22Rv1 (cell line): ENCODE data around the gene RARA.

Experiments
- H3K27ac ChIP-seq: fragments of 450-650 bp; 2 replicates; pipeline ENCODE4 v1.5.1; 2017
- ZFX ChIP-seq: fragments of 450-650 bp; IDR thresholded peaks from 2 replicates; pipeline ENCODE4 v1.6.1; 2017; ENCODE audit warnings: antibody characterized with exemption, borderline replicate concordance
- TF ChIP-seq, protein P1 (sequence below): fragments of 450-650 bp; IDR thresholded peaks from 2 replicates; pipeline ENCODE4 v1.5.1; 2017; ENCODE audit warnings: mild to moderate bottlenecking

RARA gene

DNA sequence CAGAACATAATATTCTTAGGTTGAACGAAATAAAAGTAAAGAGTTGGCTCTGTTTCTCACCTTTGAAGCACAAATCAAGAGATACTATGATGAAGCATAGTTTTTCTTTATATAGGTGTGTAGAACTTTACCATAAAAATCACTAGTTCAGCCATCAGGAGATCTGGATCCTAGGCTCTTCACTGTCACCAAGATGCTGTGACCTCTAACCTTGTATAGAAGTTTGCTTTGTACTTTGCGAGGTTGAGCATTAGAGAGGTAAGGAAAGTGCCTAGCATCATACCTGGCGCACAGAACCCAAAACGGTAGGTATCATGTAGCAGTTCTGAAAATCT lies 21.9 kb upstream of the RARA start:
- H3K27ac ChIP-seq = peak overlapping the region; percentile 94
- no peak for TF ChIP-seq ZFX
- TF ChIP-seq, protein P1, sequence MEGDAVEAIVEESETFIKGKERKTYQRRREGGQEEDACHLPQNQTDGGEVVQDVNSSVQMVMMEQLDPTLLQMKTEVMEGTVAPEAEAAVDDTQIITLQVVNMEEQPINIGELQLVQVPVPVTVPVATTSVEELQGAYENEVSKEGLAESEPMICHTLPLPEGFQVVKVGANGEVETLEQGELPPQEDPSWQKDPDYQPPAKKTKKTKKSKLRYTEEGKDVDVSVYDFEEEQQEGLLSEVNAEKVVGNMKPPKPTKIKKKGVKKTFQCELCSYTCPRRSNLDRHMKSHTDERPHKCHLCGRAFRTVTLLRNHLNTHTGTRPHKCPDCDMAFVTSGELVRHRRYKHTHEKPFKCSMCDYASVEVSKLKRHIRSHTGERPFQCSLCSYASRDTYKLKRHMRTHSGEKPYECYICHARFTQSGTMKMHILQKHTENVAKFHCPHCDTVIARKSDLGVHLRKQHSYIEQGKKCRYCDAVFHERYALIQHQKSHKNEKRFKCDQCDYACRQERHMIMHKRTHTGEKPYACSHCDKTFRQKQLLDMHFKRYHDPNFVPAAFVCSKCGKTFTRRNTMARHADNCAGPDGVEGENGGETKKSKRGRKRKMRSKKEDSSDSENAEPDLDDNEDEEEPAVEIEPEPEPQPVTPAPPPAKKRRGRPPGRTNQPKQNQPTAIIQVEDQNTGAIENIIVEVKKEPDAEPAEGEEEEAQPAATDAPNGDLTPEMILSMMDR = no peak

DNA sequence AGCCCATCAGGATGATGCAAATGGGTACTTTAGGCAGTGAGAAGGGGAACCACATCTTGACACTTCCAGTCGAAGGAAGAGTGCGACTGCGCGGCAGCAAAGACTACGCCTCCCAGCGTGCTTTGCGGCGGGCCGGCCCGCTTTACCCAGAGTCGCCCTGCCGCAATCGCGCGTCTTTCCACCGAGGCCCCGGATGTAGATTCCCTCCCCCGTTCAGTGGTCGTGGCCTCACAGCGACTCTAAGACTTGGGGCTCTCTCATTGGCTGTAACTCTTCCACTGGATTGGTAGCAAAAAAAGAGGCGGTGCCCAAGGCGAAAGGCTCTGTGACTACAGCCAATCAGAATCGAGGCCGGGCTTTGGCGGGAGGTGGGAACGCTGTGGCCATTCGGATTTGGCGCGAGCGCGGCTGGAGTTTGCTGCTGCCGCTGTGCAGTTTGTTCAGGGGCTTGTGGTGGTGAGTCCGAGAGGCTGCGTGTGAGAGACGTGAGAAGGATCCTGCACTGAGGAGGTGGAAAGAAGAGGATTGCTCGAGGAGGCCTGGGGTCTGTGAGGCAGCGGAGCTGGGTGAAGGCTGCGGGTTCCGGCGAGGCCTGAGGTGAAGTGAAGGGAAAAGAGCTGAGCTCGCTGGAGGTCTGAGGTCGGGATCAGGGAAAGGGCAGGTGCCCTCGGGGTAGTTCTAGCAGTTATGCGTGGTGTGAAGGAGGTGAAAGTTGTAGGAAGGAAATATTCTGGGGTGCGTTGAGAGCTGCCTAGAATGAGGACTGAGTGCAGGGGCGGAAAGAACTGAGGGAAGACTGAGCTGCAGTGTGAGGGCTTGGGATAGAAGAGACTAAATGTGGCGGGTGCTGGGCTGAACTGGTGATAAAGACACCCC lies 21.2 kb upstream of the RARA start, which contains the start of gene CDC6:
TSS of gene CDC6 (plus strand) at position 386 of the 876 bp plus-strand sequence. CDS start 1,542 bp downstream, outside the sequence.
- TF ChIP-seq ZFX = no peak
- TF ChIP-seq, protein P1 = no peak
- H3K27ac ChIP-seq = peak within 1 kb of the TSS; percentile 94

DNA sequence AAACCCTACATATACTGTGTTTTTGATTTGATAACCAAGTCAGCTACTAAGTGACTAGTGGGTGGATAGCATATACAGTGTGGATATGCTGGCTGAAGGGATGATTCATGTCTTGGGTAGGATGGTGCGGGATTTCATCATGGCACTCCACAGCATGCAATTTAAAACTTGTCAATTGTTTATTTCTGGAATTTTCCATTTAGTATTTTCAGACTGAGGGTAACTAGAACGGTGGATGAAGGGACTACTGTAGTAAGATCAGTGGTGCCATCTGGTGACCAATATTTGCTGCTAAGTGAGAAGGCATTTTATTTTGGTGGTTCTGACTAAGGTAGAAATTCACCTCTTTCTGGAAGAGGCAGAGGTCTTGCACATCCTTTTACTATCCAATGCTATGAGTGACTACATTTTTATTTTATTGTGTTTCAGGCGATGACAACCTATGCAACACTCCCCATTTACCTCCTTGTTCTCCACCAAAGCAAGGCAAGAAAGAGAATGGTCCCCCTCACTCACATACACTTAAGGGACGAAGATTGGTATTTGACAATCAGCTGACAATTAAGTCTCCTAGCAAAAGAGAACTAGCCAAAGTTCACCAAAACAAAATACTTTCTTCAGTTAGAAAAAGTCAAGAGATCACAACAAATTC lies 18.2 kb upstream of the RARA start:
- no peak for TF ChIP-seq ZFX
- TF ChIP-seq, protein P1 = peak; percentile 43
- H3K27ac ChIP-seq = no peak overlapping the region

DNA sequence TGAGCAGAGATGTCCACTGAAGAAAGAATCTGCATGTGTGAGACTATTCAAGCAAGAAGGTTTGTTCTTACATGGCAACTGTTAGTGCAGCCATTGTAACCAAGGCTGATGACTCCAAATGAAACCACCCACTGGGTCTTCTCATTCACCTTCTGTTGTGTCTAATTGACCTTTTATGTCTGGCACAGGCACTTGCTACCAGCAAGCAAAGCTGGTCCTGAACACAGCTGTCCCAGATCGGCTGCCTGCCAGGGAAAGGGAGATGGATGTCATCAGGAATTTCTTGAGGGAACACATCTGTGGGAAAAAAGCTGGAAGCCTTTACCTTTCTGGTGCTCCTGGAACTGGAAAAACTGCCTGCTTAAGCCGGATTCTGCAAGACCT lies 17.7 kb upstream of the RARA start:
- TF ChIP-seq, protein P1 = no peak
- no peak for TF ChIP-seq ZFX
- no peak overlapping the region for H3K27ac ChIP-seq

DNA sequence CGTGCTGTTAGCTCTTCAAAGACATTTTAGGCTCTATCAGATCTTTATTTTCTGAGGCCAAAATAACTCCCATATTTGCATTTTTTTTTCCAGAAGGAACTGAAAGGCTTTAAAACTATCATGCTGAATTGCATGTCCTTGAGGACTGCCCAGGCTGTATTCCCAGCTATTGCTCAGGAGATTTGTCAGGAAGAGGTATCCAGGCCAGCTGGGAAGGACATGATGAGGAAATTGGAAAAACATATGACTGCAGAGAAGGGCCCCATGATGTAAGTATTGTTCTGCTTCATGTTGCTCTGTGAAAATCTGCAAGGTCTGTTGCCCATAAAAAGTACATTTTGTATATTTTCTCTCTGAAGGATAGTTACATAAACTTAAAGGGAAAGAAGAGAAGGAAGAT lies 15.6 kb upstream of the RARA start:
- H3K27ac ChIP-seq = no peak overlapping the region
- TF ChIP-seq, protein P1 = no peak

DNA sequence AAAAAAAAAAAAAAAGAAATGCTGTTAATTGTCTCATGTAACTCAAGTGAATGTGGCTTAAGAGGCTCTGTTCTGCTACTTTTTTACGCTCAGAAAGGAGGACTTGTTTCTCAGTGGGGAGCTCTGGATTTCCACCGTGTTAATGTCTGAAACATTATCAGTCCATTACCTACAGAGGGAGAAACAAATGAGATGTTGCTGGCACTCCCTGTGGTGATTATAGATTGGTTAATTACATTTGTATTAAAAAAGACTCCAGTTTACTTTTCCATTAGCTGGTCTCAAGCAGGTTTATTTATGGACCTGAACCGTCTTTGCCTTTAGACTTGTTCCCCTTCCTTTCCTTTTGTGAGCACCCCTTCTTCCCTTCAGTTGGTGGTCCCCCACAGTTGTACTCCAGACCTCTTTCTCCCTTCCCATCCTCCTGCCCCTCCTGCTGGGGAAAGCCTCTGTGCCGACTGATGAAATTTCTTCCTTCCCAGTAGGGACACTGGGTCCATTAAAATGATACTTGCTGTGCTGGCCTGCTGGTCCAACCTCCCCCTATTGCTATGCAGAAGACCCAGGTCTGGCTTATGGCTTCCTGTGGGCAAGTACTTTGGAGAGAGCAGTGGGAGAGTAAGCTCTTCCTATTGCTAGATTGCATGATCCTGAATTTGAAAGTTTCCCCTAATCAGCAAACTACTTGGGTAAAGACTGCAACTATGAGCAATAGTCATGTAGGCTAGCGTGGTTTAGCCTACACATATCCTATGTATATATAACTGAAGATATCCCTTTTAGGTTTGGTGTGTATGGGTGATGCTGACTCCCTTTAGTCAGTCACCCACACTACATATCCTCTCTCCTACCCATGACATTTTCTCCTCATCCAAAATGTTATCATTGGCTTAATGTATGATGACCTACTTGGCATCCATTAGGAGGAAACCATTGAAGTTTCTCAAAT lies 13.2 kb upstream of the RARA start:
- H3K27ac ChIP-seq = no peak overlapping the region
- no peak for TF ChIP-seq ZFX
- TF ChIP-seq, protein P1 = no peak
